HG03159 (cell line): Measurements from ENCODE around the gene RAI1.

Experiments used
- ATAC-seq: cut with Tn5 transposase; IDR thresholded peaks from one replicate; pipeline ENCODE4 v1.9.1; 2021; ENCODE audit warnings: mild to moderate bottlenecking, moderate library complexity; ENCODE audit not compliant: unreplicated experiment

Gene RAI1

GRCh38 chr17:17851103-17852002, 170.1 kb downstream of the RAI1 start:
- no peak for ATAC-seq

GRCh38 chr17:17852930-17853329, 171.7 kb downstream of the RAI1 start:
- no peak for ATAC-seq

- no peak for ATAC-seq
Measured at GRCh38 chr17:17853811-17854447, 172.7 kb downstream of the RAI1 start.

GRCh38 chr17:17855976-17856375, 174.7 kb downstream of the RAI1 start:
- ATAC-seq, result no peak

- no peak for ATAC-seq
Measured at GRCh38 chr17:17856386-17856785, 175.1 kb downstream of the RAI1 start.

GRCh38 chr17:17857496-17857895, 176.2 kb downstream of the RAI1 start:
- no peak for ATAC-seq

GRCh38 chr17:17859909-17860765, 178.9 kb downstream of the RAI1 start:
- ATAC-seq, result no peak

GRCh38 chr17:17860766-17861107, 179.5 kb downstream of the RAI1 start:
- ATAC-seq, result no peak
